Epithelial cell of prostate (primary cell): ENCODE results near the gene MECR.

Experiments
- DNase-seq: peaks from one replicate; pipeline ENCODE4 v3.0.0-alpha.2; 2011; ENCODE audit warnings: low read depth, low spot score
- H3K27ac ChIP-seq: fragments of 450-650 bp; 2 replicates; pipeline ENCODE4 v1.5.1; 2017; ENCODE audit warnings: mild to moderate bottlenecking

Gene MECR

DNA sequence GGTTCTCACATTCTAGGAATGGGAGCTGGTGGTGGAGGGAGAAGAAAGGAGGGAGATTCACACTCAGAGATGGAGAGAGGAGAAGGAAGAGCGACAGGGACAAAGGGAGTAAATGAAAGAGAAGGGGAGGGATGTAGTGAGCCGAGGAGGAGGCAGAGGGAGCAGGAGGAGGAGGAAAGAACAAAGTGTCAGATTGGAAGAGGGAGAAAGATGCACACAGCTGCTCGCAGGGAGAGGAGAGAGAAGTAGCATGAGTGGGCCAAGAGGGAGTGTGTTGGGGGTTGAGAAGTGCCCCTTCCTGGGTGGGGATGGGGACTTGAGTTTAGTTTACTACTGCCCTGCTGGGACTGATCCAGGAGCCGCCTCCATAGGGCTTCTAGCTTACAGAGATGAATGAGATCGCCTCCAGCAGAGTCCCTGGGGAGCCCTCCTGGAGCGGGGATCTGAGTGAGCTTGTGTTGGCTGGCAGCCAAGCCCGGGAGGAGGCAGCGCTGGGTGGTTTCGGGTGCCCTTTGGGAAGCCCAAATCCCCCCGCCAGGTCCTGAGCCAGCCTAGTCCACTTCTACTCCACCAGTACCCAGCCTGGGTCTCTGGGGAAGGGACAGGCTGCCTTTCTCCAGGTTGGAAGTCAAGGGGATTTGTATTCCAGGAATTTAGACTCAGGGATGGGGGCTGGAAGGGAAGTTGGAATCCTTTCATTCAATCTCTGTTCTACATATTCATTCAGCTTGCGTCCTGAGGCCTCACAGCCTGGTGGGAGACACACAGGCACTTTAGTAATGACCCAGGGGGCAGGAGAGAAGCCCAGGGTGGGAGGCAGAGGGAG, 26.5 kb upstream of the MECR start:
- no peak for DNase-seq

DNA sequence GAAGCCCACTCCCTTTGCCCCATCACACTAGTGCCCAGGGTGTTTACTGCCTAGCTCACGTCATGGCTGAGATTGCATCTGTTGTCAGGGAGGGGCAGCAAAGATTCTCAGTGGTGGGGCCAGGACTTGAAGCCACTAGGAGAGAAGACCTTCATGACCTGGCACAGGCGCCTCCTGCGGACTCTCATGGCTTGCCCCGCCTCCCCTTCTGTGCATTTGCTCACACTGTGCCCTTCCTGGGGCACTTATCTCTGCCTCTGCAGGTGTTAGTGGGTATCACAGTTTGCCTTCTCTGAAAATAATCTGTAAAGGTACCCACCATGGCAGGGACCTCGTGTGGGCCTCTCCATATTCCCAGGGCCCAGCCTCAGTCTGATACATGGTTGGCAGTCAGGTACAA, 25.7 kb upstream of the MECR start:
- DNase-seq: no peak
- no peak overlapping the region for H3K27ac ChIP-seq

More for the DNA sequence above, 26.5 kb upstream of the MECR start:
- H3K27ac ChIP-seq: no peak overlapping the region

DNA sequence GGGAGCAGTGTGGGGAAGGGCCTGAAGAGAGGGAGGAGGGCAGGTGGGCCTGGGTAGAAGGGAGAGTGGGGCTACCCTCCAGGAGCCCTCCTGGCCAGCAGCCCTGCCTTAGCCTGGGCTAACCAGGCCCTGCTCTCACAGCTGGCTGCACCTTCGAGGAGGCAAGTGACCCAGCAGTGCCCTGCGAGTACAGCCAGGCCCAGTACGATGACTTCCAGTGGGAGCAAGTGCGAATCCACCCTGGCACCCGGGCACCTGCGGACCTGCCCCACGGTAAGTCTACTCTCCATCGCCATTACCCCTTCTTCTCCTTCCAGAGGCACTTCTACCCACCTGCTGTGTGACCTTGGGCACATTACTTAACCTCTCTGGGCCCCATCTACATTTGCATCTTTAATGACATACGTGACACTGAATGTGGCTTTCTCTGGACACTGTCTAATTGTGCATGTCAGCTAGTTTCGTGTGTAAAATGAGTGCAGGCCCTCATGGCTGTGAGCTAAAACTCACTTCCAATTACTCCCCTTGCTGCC, 24.5 kb upstream of the MECR start:
- DNase-seq: no peak
- no peak overlapping the region for H3K27ac ChIP-seq

DNA sequence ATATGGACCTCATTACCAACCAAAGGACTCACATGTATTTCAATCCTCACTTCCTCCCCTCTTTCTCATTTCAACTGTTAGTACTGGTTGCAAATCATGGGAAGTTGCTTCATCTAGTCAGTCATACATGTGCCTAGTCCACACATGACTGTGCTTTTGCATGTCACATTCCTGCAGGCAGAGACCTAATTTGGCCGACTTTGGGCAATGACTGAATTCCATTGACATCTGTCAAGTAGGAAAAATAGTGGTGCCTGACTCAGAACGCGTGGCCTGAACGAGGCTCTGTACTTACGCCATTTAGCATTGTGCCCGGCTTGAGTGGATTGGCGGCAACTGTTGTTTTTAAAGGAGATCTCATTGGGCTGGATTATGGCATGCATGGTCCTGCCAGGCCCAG, 23.6 kb upstream of the MECR start:
- H3K27ac ChIP-seq: no peak overlapping the region
- DNase-seq: peak; percentile 48

DNA sequence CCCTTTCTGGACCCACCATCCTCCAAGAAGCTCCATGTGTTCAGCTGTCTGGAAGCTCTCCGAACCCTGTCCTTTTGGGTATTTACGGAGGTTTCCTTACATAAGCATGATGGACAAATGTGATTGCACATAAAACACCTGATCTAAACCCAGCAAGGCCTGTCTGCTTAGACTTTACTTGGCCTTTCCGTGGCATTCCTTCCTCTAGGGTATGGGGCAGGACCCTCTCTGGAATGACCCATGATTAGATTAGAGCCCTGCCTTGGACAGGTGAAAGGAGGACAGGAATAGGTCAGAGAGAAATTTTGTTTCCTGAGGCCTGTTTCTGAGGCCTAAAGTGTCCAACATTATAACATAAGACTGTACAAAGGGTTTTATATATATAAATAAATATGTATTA, 22.4 kb upstream of the MECR start:
- DNase-seq: no peak
- no peak overlapping the region for H3K27ac ChIP-seq

DNA sequence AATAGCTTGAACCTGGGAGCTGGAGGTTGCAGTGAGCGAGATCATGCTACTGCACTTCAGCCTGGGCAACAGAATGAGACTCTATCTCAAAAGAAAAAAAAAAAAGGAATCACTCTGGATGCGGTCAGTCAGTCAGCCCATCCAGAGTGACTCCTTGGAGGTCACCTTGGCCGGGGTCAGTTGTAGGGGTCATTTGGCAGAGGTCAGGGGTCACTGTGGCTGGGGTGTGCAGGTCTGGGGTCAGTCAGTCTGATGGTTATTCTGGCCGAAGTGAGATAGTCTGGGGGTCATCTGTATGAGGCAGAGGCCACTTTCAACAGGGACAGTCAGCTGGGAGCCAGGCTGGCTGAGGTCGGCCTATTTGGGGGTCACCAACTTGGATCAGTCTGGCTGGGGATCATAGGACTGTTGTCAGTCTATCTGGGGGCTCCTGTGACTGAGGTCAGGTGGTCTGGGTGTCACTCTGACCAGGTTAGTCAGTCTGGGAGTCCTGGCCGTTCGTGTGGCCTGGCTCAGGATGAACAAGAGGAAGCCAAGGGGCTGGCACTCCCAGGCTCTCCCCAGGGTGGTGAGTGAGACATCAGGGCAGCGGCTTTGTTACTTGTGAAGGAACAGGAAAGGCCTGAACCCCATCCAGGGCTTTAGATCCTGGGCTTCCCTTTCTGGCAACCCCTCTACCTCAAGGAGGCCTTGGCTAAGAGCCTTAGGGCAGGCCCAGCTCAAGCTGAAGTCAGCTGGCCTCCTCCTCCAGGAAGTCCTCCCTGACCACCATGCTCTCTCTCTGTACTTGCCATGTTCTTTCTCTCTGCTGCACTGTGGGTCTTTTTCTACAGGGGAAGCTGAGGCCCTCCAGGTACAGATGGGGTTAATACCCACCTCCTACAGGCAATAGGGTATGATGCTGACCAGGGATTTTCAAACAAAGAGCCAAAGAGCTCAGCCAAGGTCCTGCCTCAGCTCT, 20.7 kb upstream of the MECR start:
- DNase-seq: no peak
- H3K27ac ChIP-seq: no peak overlapping the region

DNA sequence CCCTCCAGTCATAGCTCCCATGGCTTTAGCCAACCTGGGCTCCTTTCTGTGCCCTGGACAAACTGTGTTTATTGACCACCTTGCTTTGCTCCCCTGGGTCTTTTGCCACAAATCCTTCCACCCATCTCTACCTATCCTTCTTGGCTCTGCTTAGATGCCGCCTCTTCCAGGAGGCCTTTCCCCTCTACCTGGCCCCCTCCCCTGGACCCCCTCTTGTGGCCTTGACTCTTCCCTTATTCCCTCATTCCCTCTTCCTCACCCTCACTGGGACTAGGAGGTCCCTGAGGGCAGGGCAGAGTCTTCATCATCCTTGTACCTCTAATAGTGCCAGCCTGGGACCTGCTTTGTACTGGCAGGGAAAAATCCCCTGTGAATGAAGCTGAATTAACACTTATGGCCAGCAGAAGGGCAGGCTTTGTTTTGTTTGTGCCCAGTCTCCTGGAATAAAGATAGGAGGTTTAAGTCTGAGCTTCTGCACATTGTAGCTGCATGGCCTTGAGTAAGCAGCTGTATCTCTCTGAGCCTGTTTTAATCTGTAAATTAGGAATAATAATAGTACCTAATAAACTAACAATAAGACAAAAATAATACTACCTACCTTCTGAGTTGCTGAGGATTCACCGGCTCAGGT, 19.3 kb upstream of the MECR start:
- no peak for DNase-seq
- H3K27ac ChIP-seq: peak overlapping the region; percentile 23

DNA sequence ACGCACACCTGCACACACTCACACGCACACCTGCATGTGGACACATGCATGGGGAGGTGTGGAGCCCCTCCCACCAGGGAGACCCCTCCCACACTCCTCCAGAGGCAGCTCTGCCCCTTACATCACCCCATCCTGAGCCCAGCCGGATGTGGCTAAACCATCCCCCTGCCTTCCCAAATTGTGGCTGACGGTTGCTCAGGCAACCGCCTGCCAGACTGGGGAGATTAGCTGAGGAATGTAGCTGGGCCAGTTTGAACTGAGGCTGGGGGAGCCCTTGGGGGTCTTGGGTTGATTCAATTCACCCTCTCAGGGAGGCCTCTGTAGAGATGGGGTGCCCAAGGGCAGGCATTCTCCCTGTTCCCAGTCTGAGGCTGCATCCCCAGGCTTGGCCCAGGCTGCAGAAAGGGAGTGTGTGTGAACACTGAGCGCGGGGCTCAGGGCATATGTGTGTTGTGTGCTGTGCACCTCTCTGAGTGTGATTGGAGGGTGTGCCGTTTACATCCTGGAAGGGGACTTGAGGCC, 18.5 kb upstream of the MECR start:
- peak overlapping the region; percentile 23 for H3K27ac ChIP-seq
- DNase-seq: no peak

DNA sequence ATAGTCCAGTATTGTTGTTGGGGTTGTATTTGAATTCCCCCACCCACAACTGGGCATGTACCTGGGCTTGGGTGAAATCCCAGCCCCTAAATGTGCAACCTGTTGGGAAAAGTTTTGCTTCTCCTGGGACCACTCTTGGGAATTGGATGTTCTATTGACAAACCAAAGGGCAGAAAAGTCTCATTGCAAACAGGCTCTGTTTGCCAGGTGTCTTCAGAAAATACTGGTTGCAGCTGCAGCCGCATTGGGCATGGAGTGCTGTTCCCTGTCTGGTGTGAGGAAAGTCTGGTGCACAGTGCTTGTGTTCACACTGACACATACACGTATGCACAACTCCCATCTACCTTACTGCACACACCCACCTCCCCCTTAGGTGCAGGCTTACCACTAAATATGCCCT, 17.7 kb upstream of the MECR start:
- DNase-seq: no peak
- H3K27ac ChIP-seq: no peak overlapping the region

DNA sequence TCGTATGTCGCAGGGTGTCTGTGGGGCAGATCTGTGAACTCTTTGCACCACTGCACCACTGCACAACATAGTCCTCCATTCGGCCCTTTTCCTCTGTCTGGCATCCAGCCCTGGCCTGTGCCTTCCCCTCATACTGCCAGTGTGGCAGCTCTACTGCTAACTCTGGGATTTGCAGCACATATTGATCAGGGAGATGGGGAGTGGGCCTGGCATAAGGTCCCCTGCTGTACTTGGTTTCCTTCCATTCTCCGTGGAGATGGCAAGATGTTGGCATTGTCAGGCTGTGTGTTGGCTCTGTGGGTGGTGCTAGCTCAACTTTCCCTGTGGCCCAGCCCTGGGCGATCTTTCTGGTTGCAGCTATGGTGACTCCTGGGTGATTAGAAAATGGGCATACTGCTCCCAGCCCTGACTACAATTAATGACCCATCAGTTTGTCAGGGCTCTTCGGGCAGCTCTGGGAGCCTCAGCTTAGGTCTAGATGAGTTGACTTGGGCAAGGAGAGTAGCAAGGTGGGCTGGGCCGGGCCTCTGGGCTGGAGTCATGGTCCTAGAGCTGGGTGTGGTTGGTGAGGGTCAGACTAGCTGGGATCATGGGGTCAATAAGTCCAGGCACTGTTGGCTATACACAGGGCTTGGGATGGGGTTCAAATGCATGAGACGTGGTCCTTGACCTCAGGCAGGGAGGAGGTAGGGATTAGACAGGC, 17.0 kb upstream of the MECR start:
- no peak overlapping the region for H3K27ac ChIP-seq
- no peak for DNase-seq

DNA sequence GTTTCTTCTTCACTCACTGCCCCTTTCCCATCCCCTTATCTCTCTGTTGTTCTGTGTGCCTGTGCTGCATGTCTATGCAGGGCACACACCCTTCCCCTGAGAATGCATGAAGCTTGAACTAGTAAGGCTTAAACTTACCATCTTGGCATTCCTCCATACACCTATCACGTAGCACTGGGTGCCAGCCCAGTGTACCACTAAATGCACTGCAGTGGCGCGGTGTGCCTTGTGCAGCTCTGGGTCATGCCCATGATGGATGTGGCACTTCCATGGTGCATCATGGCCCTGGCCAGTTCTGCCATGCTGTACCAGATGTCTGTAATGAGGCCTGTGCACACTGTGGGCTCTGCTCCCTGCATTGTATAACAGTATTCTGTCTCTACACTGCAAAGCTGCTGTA, 16.3 kb upstream of the MECR start:
- no peak for DNase-seq
- no peak overlapping the region for H3K27ac ChIP-seq

DNA sequence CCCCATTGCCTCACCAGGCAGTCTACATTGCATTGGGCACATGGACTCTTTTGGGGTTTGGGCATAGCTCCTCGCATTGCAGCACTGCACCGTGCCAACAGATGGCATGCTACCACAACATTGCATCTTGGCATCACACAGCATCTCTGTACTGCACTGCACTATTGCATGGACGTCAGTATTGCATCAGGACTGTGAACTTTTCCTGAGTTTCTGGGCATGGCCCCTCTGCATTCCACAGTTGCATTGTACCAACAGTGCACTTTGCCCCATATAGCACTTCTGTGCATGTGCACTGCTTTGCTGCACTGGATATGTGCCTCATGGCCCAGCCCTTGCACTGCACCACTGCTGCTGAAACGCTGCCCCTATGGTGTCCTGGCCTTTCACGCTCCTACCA, 15.1 kb upstream of the MECR start:
- no peak for DNase-seq
- H3K27ac ChIP-seq: no peak overlapping the region

DNA sequence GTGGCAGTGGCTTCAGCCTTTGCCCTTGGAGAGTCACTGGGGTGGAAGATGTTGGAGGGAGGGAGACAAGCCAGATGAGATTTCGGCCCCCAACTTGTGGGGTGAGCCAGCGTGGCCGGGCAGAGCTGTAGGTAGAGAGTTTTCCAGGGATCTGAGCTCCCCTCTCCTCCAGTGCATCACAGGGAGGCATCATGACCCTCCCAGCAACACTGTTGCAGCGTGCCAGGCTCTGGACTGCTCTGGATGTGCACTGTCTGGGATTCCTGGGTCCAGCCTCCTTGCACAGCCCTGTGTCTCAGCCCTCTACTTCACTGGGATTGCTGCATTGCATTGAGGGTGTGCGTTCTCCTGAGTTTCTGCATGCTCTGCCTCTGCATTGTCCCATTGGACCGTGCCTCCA, 14.5 kb upstream of the MECR start:
- no peak for DNase-seq
- H3K27ac ChIP-seq: no peak overlapping the region

DNA sequence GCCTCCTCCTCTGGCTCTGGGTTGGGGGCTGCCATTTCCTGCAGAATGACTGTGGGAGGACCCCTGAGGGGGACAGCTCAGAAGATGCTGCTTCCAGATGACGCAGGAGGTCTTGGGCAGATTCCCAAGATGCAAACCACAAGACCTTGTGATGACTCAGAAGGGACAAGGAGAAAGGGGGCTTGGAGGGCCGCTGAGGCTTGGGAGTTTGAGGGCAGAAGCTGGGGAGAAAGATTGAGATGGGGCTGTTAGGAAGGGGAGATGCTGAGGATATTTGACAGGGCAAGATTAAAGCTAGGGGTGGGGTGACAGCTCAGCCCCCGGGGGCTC, 13.1 kb upstream of the MECR start:
- DNase-seq: no peak
- H3K27ac ChIP-seq: no peak overlapping the region

DNA sequence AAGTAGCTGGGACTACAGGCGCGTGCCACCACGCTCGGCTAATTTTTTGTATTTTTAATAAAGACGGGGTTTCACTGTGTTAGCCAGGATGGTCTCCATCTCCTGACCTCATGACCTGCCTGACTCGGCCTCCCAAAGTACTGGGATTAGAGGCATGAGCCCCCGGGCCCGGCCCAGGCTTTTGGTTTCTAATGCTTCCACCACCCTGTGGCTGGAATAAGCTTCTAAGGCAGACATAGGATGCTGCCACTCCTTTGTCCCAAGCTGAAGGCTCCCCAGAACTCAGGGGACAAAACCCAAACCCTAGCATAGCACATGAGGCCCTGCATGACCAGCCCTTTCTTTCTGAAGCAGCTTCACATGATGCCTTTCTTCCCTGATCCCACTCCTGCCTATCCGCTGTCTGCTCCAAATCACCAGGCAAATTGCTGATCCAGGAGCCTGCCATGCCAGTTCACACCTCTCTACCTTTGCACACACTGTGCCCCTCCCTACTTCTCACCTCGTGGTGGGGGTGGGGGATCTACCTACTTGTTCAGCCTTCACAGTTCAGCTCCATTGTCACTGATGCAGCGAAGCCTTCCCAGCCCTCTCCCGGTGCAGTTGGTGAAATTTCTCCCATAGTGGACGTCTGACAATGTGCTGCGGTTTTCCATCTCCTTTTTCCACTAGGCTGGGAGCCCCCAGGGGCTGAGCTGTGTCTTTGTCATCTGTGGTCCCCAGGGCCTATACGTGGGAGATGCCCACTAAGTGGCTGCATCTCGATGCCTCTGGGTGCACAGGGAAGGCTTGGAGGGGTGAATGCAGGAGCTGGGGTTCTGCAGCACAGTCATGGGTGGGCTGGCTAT, 12.5 kb upstream of the MECR start:
- H3K27ac ChIP-seq: no peak overlapping the region
- DNase-seq: no peak

DNA sequence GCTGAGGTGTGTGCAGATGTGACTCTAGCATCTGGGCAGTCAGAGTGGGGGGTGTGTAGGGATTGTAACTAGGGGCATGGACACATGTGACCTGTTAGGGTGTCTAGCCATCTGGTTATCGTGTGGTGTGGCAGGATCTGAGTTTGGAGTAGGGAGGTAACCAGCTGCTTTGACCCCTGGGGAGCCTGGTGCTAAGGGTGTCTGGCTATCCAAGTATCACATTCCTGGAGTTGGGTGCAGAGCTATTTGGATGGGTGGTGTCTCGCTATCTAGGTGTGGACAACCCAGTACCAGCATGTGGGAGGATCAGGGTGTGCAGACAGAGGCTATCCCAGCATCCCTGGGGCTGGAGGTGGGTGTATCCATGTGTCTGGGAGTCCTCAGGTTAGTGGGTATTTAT, 10.3 kb upstream of the MECR start:
- no peak for DNase-seq
- H3K27ac ChIP-seq: no peak overlapping the region

DNA sequence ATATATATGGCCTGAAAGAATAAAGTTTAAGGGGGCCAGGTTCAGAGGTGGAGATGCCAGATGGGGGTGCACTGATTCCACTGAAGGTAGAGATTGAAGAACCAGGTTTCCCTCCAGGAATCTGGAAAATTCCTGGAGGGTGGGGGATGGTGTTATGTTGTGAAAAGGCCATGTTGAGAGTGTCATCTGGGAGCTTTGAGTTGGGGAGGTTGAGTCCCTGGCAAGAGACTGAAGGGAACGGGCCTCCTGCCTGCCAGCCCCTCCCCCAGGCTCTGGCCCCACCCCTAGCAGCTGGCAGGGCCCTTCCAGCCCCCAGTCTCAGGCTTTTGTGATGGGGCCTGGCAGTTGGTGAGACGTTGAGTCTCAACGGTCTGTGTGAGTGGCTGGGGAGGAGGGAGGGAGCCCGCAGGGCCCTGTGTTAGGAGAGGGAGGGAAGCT, 9.7 kb upstream of the MECR start:
- DNase-seq: no peak
- no peak overlapping the region for H3K27ac ChIP-seq

DNA sequence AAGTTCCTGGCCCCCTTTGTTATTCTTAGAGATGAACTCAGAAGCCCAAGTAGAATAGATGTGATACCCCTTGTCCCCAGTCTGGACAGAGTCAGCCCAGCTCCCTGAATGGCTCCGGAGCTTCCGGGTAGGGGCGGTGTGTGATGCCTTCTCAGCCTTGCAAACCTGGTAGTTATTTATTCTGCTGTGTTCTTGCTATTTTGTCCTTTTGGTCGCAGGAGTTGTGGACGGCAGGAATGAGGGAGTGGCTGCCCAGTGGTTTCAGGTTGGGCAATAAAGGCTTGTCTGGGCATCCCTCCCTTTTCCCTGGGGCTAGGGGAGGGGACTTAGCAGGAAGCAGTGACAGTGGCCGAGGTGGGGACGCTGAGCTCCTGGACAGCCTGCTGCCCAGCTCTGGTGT, 8.4 kb upstream of the MECR start:
- DNase-seq: peak; percentile 69
- H3K27ac ChIP-seq: peak overlapping the region; percentile 94

DNA sequence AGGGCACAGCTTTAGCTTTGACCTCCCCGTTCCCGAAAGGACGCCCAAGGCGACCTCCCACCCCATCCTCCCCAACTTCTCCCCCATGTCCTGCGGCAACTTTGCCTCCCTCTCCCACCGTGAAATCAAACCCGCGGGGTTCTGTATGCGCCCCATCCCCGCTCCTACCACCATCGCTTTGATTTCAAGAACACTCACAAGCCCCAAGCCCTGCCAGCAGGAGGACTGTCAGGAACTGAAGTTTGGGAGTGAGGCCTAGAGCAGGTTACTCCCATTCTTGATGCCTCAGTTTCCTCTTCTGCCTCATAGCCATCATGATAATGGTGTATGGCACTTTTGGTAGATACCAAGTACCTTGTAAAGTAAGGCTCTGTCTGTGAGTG, 7.9 kb upstream of the MECR start:
- DNase-seq: no peak
- peak overlapping the region; percentile 94 for H3K27ac ChIP-seq
